Measurements from ENCODE around the gene PPP3CA.

Gene PPP3CA

DNA sequence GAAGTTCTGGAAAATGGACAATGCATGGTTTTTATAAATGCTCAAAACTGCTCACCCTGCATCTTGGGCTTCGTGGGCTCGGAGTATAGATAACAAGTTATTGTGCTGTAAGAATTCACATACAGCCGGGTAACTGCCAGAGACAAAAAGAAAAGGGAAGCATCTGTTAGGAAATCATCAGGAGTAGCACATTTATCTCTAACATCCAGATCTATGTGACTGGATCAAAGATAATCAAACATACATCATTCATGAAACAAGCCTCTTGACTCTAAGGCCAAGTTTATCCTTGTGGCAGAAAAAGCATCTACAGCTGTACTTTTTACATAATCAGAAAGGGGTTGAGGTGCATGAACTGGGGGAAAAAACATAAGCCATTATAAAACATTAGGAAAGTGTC is 264.2 kb downstream of the PPP3CA start:
- DNase-seq, result no peak

DNA sequence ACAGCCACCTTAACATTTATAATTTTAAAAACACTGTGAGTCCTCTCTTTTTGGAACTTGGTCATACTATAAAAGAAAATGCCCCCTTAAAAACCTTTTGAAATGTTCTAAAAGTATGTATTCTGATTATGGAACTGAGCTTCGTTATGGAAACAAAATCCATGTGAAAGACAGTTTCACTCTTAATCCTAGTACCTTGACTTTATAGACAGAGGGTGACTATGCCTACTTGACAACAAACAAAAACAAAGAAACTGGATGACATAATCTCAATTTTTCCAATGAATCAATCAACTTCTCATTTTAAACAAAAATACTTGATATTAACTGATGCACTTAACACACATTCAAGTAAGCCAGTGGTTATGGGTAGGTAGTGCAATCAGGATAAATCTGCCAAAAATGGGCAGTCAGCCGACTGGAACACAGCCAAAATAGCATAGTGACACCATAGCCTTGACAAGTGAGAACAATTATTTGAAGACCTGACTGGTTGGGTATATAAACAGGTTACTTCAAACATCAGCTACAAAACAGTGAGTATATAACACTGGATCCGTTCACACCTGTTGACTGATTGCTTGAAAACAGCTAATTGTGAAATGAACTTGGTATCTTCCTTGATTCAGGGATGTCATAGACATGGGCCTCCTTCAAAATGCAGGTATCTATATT is 265.5 kb downstream of the PPP3CA start:
- DNase-seq, result peak in 1 of 3 donors; percentile 22

- DNase-seq, result no peak
Measured at GRCh38 chr4:101081166-101081565, 266.2 kb downstream of the PPP3CA start.

DNA sequence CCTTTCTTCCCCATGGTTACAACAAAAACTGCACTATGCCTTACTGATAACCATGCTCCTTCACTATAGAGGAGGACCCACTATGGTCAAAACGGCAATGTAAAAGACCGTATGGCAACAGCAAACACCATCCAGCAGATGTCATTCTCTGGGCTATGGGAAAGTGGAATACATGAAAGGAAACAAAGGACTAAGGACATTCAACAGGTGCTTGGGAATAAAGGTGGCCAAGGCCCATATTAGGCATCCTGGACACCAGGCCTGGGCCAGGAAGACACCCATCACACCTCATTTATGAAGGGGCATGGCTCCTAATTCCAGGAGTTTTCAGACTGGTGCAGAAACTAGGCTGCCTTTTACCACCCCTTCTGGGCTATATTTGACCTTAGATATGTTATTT is 268.4 kb downstream of the PPP3CA start:
- no peak for DNase-seq

DNA sequence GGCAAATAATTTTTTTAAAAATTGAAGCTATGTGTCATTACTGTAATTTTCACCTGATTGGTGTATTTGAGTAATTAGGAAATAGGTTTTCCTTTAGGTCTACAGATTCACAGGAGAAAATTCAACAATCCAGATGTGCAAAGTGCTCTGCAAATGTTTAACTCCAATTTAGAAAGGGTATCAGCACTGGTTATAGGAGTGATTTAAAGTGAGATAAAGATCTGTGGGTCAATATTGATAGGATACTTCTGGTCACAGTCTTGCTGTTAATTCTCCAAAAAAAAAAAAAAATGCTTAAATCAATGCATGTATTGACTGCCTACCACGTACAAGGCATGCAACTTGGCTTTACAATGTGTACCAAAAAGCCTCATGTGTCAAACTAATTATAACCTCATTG is 271.3 kb downstream of the PPP3CA start:
- no peak for DNase-seq

GRCh38 chr4:101075536-101075935 is 271.8 kb downstream of the PPP3CA start:
- peak; percentile 13 to 50 (median 48) for DNase-seq

GRCh38 chr4:101074326-101074725 is 273.0 kb downstream of the PPP3CA start:
- no peak for DNase-seq

DNA sequence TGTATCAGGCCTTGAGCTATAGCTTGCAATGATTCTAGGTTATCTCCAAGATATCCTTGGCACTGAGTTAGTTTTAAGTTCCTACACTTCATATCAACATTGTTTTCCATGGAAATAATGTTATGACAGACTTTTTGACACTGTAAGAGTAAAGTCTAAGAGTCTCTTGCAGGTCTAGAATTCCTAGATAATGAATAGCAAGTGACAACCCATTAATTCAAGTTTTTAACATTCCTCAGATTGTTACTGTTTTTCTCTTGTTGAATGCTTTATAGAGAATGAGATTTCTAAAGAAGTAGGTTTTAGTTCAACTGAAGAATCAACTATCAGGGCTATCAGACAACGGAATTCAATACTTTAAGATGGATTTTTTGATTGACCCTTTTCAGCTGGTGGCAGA is 276.1 kb downstream of the PPP3CA start:
- no peak for DNase-seq

DNA sequence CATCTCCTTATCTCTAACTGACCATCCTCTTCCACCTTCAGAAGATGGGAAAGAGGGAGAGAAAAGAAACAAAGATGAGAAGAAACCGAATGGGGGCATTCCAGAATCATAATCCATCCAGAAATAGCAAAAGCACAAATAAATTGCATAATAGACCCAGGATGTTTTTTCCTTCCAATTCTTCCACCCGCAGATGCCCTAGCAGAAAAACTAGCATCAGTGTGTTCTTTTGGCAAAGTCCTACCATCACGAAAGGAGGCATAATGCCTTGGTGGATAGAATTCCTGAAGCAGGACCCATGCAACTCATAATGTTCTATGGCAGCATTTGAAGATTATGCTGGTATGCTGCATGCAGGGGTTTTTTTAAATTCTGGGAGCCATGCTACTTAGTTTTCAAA is 279.2 kb downstream of the PPP3CA start:
- DNase-seq, result no peak

- peak in 1 of 3 donors; percentile 9 for DNase-seq
Measured at GRCh38 chr4:101067383-101067782, 279.9 kb downstream of the PPP3CA start.

DNA sequence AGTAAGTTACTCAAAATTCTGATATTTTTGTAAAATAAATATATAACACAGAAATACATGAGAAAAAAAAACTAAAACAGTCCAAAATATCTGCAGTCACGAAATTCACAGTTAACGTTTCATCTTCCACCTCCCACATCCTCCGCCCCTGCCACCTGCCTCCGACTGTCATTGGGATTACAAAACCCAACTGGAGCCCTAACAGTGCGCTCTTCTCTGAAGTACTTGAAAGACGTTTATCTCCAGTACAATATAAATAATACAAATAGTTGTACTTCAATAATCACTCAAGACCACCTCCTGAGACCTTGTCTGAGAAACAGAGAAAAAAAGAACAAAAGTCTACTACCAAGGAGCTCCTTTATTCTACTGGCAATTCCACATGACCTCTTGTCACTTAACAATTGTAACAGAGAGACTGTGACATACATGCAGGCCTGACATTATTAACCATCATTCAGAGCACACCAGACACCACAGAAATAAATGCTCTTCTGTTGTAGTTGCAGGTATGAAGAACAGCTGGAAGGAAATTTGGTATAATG is 280.6 kb downstream of the PPP3CA start:
- no peak for DNase-seq

GRCh38 chr4:101065935-101066485 is 281.3 kb downstream of the PPP3CA start:
- no peak for DNase-seq

GRCh38 chr4:101065346-101065745 is 282.0 kb downstream of the PPP3CA start:
- DNase-seq, result no peak

- no peak for DNase-seq
Measured at GRCh38 chr4:101064541-101065180, 282.7 kb downstream of the PPP3CA start.

GRCh38 chr4:101055392-101055791 is 291.9 kb downstream of the PPP3CA start:
- DNase-seq, result no peak

DNA sequence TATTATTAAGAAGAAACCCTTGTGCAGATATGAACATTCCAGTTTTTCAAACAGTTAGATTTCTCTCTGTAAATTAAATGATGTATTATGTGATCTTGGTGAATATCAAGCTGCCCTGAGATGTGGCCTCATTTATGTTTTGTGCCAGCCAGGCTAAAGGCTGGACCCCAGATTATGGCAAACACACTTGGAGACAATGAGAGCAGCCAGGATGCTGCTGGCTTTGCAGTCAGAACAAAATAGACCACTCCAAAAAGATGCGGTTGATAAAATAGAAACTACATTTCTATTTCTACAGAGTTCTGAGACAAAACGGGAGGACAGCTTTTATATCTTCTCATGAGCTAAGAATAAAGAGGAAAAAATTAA is 296.5 kb downstream of the PPP3CA start:
- no peak for DNase-seq

- DNase-seq, result no peak
Measured at GRCh38 chr4:101050088-101050836, 297.1 kb downstream of the PPP3CA start.

DNA sequence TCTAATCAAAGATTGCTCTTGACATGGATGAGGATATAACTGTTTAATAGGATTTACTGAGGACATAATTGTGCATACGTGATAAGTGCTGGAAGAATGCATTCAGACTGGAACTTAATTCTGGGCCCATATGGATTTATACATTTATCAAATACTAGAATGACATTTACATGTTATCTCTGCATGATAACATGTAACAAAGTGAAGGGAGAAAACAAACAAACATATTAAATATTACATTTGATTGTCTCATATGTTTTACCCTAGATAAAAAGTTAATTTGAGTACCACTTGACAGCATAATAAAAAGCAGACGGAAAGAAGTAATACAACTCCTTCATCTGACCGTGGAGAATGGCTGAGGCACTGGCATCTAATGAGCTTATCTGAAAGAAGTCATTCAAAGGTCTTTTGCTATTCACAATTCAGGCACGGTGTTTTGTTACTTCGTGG is 297.8 kb downstream of the PPP3CA start:
- DNase-seq, result no peak

DNA sequence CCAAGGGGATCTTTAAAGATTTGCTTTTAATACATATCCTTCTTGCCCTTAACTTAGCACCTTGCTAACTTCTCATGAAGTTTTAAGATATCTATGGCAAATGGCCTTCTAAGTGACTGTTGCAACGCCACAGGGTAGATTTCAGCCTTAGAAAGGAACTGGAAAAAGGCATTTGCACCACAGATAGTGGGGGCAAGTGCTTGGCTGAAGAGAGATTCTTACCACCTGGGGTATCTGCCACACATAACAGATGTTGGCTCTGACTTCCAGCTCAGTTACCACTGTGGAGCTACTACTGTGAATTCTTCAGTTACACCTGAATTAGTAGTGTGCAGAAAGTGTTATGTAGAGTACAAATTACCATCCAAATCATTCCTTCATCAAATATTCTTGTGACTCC is 302.6 kb downstream of the PPP3CA start:
- DNase-seq, result no peak

DNA sequence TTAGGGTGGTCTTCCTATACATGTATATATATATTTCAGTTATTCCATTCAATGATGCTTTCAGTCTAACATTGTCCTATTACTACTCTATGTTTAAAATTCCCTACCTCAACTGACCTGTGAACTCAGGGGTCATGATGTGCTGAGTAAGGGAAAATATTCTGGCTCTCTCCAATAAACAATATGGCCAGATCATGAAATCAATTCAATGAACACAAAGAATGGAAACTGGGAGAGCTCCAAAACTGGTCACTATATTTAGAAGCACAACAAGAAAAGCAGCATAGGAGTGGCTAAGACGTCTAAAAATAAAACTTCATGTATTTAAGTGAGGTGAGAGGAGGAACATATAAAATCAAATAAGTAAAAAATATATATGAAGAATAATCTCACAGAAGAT is 304.5 kb downstream of the PPP3CA start:
- DNase-seq, result no peak

- no peak for DNase-seq
Measured at GRCh38 chr4:101040776-101041175, 306.6 kb downstream of the PPP3CA start.

- no peak for DNase-seq
Measured at GRCh38 chr4:101039367-101039766, 308.0 kb downstream of the PPP3CA start.

- DNase-seq, result peak in 1 of 3 donors; percentile 10
Measured at GRCh38 chr4:101037938-101038413, 309.4 kb downstream of the PPP3CA start.

Data from suppressor macrophage treated with lipopolysaccharide for 1 hour (primary cell).